Measurements from ENCODE around the gene IDH2.

IDH2 gene

DNA sequence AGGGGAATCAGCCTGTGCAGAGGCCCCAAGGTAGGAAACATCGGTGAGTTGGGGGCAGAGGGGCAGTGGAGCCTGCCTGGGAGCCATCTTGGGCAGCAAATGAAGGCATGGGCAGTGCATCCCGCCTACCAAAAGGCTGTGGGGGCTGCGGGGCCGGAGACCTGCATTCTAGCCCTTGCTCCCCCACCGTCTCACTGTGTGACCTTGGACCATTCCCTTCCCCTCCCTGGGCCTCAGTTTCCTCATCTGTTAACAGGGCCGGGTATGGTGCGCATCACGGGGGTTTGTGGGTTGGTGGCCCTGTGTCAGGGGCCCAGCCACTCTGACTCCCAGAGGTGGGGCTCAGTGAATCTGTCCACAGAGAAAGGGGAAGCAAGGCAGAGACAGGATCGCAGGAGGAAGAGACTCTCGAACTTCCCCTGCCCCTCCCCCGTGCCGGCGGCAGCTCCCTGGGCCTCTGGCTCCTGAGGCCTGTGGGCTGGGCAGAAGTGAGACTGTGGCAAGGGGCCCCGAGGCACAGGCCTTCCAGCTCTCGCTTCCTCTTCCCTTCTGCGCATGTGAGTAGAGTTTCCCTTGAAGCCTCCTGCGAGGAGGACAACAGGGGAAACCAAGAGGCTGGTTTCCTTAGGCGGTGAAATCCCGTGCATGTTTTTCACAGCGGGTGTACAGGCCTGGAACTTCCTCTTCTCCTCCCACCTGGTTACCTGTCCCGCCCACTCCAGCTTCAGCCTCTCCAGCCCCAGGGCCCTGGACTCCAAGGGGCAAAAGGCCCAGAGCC lies 42.9 kb downstream of the IDH2 start:
- no peak for DNase-seq
- Histone ChIP-seq H3K4me1 (peaks cover 3% of the 10 kb centered on the region), H3K4me3 (ENCODE audit: low read depth, low read length) (no peak overlapping the region), H3K9me3 (no peaks in the 10 kb centered on the region), H3K27me3 (no peaks in the 10 kb centered on the region), H3K36me3 (no peaks in the 10 kb centered on the region)
- TF ChIP-seq, protein P1, sequence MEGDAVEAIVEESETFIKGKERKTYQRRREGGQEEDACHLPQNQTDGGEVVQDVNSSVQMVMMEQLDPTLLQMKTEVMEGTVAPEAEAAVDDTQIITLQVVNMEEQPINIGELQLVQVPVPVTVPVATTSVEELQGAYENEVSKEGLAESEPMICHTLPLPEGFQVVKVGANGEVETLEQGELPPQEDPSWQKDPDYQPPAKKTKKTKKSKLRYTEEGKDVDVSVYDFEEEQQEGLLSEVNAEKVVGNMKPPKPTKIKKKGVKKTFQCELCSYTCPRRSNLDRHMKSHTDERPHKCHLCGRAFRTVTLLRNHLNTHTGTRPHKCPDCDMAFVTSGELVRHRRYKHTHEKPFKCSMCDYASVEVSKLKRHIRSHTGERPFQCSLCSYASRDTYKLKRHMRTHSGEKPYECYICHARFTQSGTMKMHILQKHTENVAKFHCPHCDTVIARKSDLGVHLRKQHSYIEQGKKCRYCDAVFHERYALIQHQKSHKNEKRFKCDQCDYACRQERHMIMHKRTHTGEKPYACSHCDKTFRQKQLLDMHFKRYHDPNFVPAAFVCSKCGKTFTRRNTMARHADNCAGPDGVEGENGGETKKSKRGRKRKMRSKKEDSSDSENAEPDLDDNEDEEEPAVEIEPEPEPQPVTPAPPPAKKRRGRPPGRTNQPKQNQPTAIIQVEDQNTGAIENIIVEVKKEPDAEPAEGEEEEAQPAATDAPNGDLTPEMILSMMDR (IDR thresholded peaks at IDR 0.05; ENCODE audit: low read depth, low read length) = no peak

DNA sequence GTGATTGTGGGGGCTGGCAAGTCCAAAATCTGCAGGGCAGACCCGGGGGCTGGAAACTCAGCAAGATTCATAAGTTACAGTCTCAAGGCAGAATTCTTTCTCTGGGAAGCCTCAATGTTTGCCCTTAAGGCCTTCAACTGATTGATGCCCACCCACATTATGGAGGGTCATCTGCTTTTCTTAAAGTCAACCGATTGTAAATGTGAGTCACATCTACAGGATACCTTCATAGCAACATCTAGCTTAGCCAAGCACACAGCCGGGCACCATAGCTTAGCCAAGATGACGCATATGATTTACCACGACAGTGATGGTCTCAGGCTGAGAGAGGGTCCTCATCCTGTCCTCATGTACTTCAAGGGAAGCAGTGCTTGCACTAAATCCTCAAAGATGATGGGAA lies 43.5 kb downstream of the IDH2 start:
- H3K4me1 ChIP-seq = peaks cover 3% of the 10 kb centered on the region
- H3K36me3 ChIP-seq = no peaks in the 10 kb centered on the region
- no peaks in the 10 kb centered on the region for H3K27me3 ChIP-seq
- H3K9me3 ChIP-seq = no peaks in the 10 kb centered on the region
- no peak overlapping the region for H3K4me3 ChIP-seq (ENCODE audit: low read depth, low read length)
- DNase-seq = no peak
- TF ChIP-seq, protein P1 (IDR thresholded peaks at IDR 0.05; ENCODE audit: low read depth, low read length) = no peak

DNA sequence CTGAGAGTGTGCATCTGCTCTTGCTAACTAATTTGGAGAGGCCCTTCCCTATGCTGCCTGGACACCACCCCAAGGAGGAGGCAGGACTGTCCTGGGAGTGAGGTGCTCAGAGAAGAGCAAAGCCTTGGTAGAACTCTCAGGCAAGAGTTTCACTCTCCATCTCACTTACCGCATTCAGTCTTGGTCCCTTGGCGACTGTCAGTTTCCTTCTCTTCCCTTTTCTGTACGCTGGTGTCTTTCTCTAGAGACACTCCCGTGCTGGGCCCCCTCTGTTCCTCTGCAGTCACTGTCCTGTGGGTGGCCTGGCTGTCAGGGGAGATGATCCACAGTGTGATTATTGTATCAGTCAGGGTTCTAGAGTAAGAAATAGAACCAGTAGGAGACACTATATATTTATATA lies 44.0 kb downstream of the IDH2 start:
- H3K4me1 ChIP-seq = peaks cover 3% of the 10 kb centered on the region
- no peaks in the 10 kb centered on the region for H3K36me3 ChIP-seq
- TF ChIP-seq, protein P1 (IDR thresholded peaks at IDR 0.05; ENCODE audit: low read depth, low read length) = no peak
- no peaks in the 10 kb centered on the region for H3K9me3 ChIP-seq
- no peaks in the 10 kb centered on the region for H3K27me3 ChIP-seq
- H3K4me3 ChIP-seq (ENCODE audit: low read depth, low read length) = no peak overlapping the region
- DNase-seq = no peak

DNA sequence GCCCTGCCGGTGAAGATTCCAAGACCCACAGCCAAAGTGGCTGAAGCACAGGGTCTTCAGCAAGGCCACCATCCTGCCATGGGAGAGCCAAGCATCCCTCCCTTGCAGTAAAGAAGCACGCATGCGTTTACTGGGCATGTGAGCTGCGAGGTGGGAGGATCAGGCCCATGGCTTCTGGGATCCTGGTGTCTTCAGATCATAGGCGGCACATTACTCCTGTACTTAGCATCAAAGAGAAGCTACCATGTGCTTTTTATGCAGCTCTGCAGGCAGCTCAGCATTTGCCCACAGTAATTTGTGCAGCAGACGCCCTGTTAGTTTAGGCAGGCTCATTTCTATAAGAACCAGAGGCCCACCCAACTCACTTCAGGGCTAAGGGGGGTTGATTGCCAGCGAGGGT lies 45.7 kb downstream of the IDH2 start:
- no peaks in the 10 kb centered on the region for H3K27me3 ChIP-seq
- H3K4me3 ChIP-seq (ENCODE audit: low read depth, low read length) = no peak overlapping the region
- H3K4me1 ChIP-seq = no peaks in the 10 kb centered on the region; the same call in 1 of the 2 replicates
- no peaks in the 10 kb centered on the region for H3K36me3 ChIP-seq
- no peak for DNase-seq
- TF ChIP-seq, protein P1 (IDR thresholded peaks at IDR 0.05; ENCODE audit: low read depth, low read length) = no peak
- no peaks in the 10 kb centered on the region for H3K9me3 ChIP-seq

DNA sequence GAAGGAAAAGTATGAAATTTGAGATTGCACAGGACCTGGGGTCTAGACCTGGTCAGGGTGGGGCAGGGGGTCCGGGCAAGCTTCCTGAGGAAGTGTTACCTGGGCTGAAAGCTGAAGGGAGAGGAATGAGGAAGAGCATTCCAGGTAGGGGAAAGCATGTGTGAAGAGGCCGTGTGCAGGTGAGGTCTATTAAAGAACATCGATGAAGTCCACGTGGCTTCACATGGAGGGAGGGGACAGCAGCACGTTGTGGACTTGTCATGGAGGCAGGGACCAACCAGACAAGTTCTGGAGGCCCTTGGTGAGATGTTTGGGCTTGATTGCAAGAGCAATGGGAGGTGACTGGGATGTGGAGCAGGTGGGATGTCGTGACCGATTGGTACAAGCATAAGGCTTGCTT lies 47.1 kb downstream of the IDH2 start:
- Histone ChIP-seq H3K4me3 (ENCODE audit: low read depth, low read length) (no peak overlapping the region), H3K9me3 (no peaks in the 10 kb centered on the region), H3K27me3 (no peaks in the 10 kb centered on the region), H3K36me3 (no peaks in the 10 kb centered on the region), H3K4me1 (no peaks in the 10 kb centered on the region; the same call in 1 of the 2 replicates)
- TF ChIP-seq, protein P1 (IDR thresholded peaks at IDR 0.05; ENCODE audit: low read depth, low read length) = no peak
- no peak for DNase-seq

DNA sequence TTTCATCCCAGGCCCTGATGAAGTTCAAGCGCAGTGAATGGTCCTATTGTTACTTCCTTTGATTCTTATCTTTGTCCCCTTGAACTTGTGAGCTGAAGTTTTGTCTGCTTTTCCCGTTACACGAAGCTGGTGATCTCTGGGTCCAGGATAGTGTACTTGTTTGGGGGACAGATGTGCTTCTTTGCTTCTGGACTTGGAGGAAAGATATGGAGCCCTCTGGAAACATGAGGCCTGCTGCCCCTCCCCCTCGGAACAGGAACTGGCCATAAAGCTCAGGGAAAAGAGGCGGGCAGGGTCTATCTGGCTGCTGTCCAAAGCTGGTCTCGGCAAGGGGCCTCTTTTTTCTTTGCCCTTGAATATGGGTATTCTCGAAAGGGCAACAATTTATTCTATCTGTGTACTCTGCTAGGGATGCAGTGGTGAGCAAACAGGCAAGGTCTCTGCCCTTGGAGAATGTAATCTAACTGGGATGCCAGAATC lies 47.6 kb downstream of the IDH2 start:
- Histone ChIP-seq H3K4me3 (ENCODE audit: low read depth, low read length) (no peak overlapping the region), H3K36me3 (no peaks in the 10 kb centered on the region), H3K4me1 (no peaks in the 10 kb centered on the region; the same call in 1 of the 2 replicates), H3K9me3 (no peaks in the 10 kb centered on the region), H3K27me3 (no peaks in the 10 kb centered on the region)
- TF ChIP-seq, protein P1 (IDR thresholded peaks at IDR 0.05; ENCODE audit: low read depth, low read length) = no peak
- DNase-seq = no peak

Data from BE2C (cell line).